Astrocyte (in vitro differentiated cells and primary cell): ENCODE data around the gene KLHL30. TPM values are rescaled to one million over a fixed set of nuclear protein-coding genes. Genes with fewer than 3 reads are reported as not detected.

Source experiments
- DNase-seq: peaks from one replicate; pipeline ENCODE4 v3.0.0-alpha.2; 2010; ENCODE audit warnings: low read depth
- FAIRE-seq: peaks from 2 replicates; lab custom pipeline; 2011; peaks lifted over from hg19 to GRCh38; lab: Jason Lieb, UNC
- H2AFZ ChIP-seq: 2 replicates; pipeline ENCODE4 v1.6.0; 2012; ENCODE audit warnings: low read depth, low read length, inconsistent platforms
- H3K27ac ChIP-seq: 2 replicates; pipeline ENCODE4 v1.5.1; 2011; ENCODE audit warnings: low read depth, low read length, inconsistent platforms
- H3K27me3 ChIP-seq: 2 replicates; pipeline ENCODE4 v1.6.0; 2011; ENCODE audit warnings: low read length, inconsistent platforms; ENCODE audit not compliant: insufficient read depth
- H3K36me3 ChIP-seq: 2 replicates; pipeline ENCODE4 v1.5.1; 2011; ENCODE audit warnings: low read length, inconsistent platforms; ENCODE audit not compliant: insufficient read depth
- H3K4me1 ChIP-seq: 2 replicates; pipeline ENCODE4 v1.5.1; 2011; ENCODE audit warnings: low read length, inconsistent platforms; ENCODE audit not compliant: insufficient read depth
- H3K4me2 ChIP-seq: 2 replicates; pipeline ENCODE4 v1.6.0; 2012; ENCODE audit warnings: low read length, inconsistent platforms
- H3K4me3 ChIP-seq: 2 replicates; pipeline ENCODE4 v1.5.1; 2011; ENCODE audit warnings: low read depth, mild to moderate bottlenecking, low read length, inconsistent platforms; ENCODE audit not compliant: insufficient read depth
- H3K79me2 ChIP-seq: 2 replicates; pipeline ENCODE4 v1.6.0; 2012; ENCODE audit warnings: mild to moderate bottlenecking, low read length, inconsistent platforms; ENCODE audit not compliant: insufficient read depth
- H3K9ac ChIP-seq: 2 replicates; pipeline ENCODE4 v1.6.0; 2012; ENCODE audit warnings: mild to moderate bottlenecking, low read length, inconsistent platforms
- H3K9me3 ChIP-seq: 2 replicates; pipeline ENCODE4 v1.5.1; 2012; ENCODE audit warnings: low read depth, mild to moderate bottlenecking, low read length, inconsistent platforms; ENCODE audit not compliant: insufficient read depth
- H4K20me1 ChIP-seq: 2 replicates; pipeline ENCODE4 v1.6.0; 2012; ENCODE audit warnings: low read length, inconsistent platforms; ENCODE audit not compliant: insufficient read depth
- H3K27ac Mint-ChIP-seq: one replicate; pipeline ENCODE4 v1.8.0; 2021; ENCODE audit warnings: mild to moderate bottlenecking, mixed read lengths; ENCODE audit not compliant: unreplicated experiment
- H3K27me3 Mint-ChIP-seq: one replicate; pipeline ENCODE4 v1.8.0; 2021; ENCODE audit warnings: low read depth, mixed read lengths; ENCODE audit not compliant: unreplicated experiment
- H3K36me3 Mint-ChIP-seq: one replicate; pipeline ENCODE4 v1.8.0; 2021; ENCODE audit warnings: low read depth, mixed read lengths; ENCODE audit not compliant: unreplicated experiment
- H3K4me1 Mint-ChIP-seq: one replicate; pipeline ENCODE4 v1.8.0; 2021; ENCODE audit warnings: low read depth, mixed read lengths; ENCODE audit not compliant: unreplicated experiment
- H3K4me3 Mint-ChIP-seq: one replicate; pipeline ENCODE4 v1.8.0; 2021; ENCODE audit warnings: mild to moderate bottlenecking, moderate library complexity, mixed read lengths; ENCODE audit not compliant: unreplicated experiment
- H3K9me3 Mint-ChIP-seq: one replicate; pipeline ENCODE4 v1.8.0; 2021; ENCODE audit warnings: mild to moderate bottlenecking, mixed read lengths; ENCODE audit not compliant: unreplicated experiment
- EZH2 ChIP-seq: IDR thresholded peaks from 2 replicates; pipeline ENCODE4 v1.6.1; 2012; ENCODE audit warnings: mild to moderate bottlenecking, low read length, inconsistent platforms; ENCODE audit not compliant: insufficient read depth
- total RNA-seq: library from RNA; stranded (reverse); gene quantifications from 2 replicates; pipeline ENCODE4 v1.2.1, GENCODE V29; 2021
- TF ChIP-seq, protein P1 (sequence below): IDR thresholded peaks from 2 replicates; pipeline ENCODE4 v1.5.1; 2011; ENCODE audit warnings: low read depth, mild to moderate bottlenecking, inconsistent platforms, low read length, moderate library complexity; ENCODE audit not compliant: insufficient read depth

The KLHL30 gene
- total RNA-seq, 1 donor from 2014 or later = 0.59 TPM

DNA sequence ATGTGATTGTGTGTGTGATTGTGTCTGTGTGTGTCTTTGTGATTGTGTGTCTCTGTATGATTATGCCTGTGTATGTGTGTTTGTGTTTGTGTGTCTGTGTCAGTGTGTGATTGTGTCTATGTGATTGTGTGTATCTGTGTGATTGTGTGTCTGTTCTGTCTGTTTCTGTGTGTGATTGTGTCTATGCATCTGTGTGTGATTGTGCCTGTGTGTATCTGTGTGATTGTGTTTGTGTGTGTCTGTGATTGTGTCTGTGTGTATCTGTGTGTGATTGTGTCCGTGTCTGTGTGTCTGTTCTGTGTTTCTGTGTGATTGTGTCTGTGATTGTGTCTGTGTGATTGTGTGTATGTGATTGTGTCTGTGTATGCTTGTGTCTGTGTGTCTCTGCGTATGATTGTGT lies 12.1 kb upstream of the KLHL30 start:
- no peaks in the 10 kb centered on the region for H3K4me1 ChIP-seq
- TF ChIP-seq, protein P1, sequence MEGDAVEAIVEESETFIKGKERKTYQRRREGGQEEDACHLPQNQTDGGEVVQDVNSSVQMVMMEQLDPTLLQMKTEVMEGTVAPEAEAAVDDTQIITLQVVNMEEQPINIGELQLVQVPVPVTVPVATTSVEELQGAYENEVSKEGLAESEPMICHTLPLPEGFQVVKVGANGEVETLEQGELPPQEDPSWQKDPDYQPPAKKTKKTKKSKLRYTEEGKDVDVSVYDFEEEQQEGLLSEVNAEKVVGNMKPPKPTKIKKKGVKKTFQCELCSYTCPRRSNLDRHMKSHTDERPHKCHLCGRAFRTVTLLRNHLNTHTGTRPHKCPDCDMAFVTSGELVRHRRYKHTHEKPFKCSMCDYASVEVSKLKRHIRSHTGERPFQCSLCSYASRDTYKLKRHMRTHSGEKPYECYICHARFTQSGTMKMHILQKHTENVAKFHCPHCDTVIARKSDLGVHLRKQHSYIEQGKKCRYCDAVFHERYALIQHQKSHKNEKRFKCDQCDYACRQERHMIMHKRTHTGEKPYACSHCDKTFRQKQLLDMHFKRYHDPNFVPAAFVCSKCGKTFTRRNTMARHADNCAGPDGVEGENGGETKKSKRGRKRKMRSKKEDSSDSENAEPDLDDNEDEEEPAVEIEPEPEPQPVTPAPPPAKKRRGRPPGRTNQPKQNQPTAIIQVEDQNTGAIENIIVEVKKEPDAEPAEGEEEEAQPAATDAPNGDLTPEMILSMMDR = no peak
- TF ChIP-seq EZH2 = no peak
- no peak overlapping the region for H3K4me3 Mint-ChIP-seq
- peaks cover 6% of the 10 kb centered on the region for H3K27me3 Mint-ChIP-seq
- H3K4me3 ChIP-seq = no peak overlapping the region
- DNase-seq (no peak), FAIRE-seq (peak; percentile 71)
- no peak overlapping the region for H3K27ac Mint-ChIP-seq
- H3K27me3 ChIP-seq = no peaks in the 10 kb centered on the region
- H3K36me3 ChIP-seq = no peaks in the 10 kb centered on the region
- H3K4me1 Mint-ChIP-seq = no peaks in the 10 kb centered on the region
- H2AFZ ChIP-seq = no peak overlapping the region
- no peaks in the 10 kb centered on the region for H3K79me2 ChIP-seq
- H3K36me3 Mint-ChIP-seq = no peaks in the 10 kb centered on the region
- H3K4me2 ChIP-seq = no peak overlapping the region
- no peaks in the 10 kb centered on the region for H3K9me3 Mint-ChIP-seq
- H4K20me1 ChIP-seq = no peaks in the 10 kb centered on the region
- H3K9me3 ChIP-seq = no peaks in the 10 kb centered on the region
- no peak overlapping the region for H3K27ac ChIP-seq
- H3K9ac ChIP-seq = no peak overlapping the region

- Histone ChIP-seq H3K4me1 (no peaks in the 10 kb centered on the region), H3K4me2 (peak overlapping the region; percentile 21), H3K27me3 (no peaks in the 10 kb centered on the region), H3K9ac (no peak overlapping the region), H3K4me3 (no peak overlapping the region), H4K20me1 (no peaks in the 10 kb centered on the region), H3K27ac (no peak overlapping the region), H3K9me3 (no peaks in the 10 kb centered on the region), H3K79me2 (no peaks in the 10 kb centered on the region), H2AFZ (peak overlapping the region; percentile 46), H3K36me3 (no peaks in the 10 kb centered on the region)
- peaks cover 6% of the 10 kb centered on the region for H3K27me3 Mint-ChIP-seq
- no peak overlapping the region for H3K27ac Mint-ChIP-seq
- no peaks in the 10 kb centered on the region for H3K4me1 Mint-ChIP-seq
- DNase-seq (no peak), FAIRE-seq (no peak)
- TF ChIP-seq, protein P1 = no peak
- no peak for TF ChIP-seq EZH2
- H3K4me3 Mint-ChIP-seq = no peak overlapping the region
- no peaks in the 10 kb centered on the region for H3K36me3 Mint-ChIP-seq
- no peaks in the 10 kb centered on the region for H3K9me3 Mint-ChIP-seq
Measured at GRCh38 chr2:238126775-238127164, 11.7 kb upstream of the KLHL30 start.

DNA sequence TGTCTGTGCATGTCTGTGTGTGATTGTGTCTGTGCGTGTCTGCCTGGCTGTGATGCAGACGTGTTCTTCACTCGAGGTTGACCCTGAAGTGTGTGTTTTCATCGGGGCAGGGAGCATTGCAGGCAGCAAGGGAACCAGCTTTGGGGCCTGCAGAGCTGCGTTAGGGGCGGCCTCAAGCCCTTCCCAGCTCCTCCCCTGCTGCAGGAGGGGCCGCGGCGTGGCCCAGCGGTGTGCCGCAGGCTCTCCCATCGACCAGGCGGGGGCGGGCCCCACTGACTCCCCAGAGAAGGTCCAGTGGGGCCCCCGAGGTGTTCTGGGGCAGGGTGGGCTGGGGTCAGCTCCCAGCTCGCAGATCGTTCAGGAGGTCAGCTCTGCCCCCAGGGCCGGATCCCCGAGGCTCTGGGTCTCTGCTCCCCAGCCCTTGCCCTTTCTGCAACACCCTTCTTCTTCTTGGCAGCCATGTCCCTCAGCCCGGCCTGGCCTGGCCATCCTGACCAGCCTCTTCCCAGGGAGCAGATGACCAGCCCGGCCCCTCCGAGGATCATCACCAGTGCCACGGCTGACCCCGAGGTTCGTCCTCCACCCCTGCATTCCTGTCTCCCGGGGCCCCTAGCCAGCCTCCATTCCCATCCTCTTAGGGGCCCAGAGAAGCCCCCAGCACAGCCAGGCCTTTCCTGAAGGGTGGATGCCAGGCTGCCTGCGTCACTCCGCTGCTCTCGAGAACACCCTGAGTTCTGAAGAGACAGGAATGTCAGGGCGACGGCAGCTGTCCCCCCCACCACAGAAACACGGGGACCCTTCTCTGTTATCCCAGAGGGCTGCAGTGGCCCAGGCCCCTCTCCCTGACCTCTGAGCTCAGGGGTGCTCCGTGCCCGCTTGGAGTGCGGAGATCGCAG lies 11.1 kb upstream of the KLHL30 start:
- H3K36me3 ChIP-seq = no peaks in the 10 kb centered on the region
- Mint-ChIP-seq H3K27ac (no peak overlapping the region), H3K4me3 (no peak overlapping the region), H3K9me3 (no peaks in the 10 kb centered on the region), H3K36me3 (no peaks in the 10 kb centered on the region), H3K27me3 (peaks cover 10% of the 10 kb centered on the region), H3K4me1 (no peaks in the 10 kb centered on the region)
- no peaks in the 10 kb centered on the region for H3K79me2 ChIP-seq
- H3K9me3 ChIP-seq = no peaks in the 10 kb centered on the region
- H3K4me2 ChIP-seq = peak overlapping the region; percentile 21
- no peak for DNase-seq
- H3K27me3 ChIP-seq = no peaks in the 10 kb centered on the region
- FAIRE-seq = no peak
- H3K4me3 ChIP-seq = no peak overlapping the region
- H2AFZ ChIP-seq = peak overlapping the region; percentile 46
- no peak overlapping the region for H3K27ac ChIP-seq
- no peak for TF ChIP-seq EZH2
- TF ChIP-seq, protein P1 = no peak
- no peak overlapping the region for H3K9ac ChIP-seq
- no peaks in the 10 kb centered on the region for H3K4me1 ChIP-seq
- H4K20me1 ChIP-seq = no peaks in the 10 kb centered on the region
